HG02970 (cell line): ENCODE data around the gene MSL1.
"Not testable (repeated sequence)": the region's sequence is repeated elsewhere in the genome, so short reads cannot be mapped to it uniquely, and the experiment has no call there.

ENCODE experiments used
- ATAC-seq: cut with Tn5 transposase; IDR thresholded peaks from one replicate; pipeline ENCODE4 v1.9.1; 2021; ENCODE audit warnings: mild to moderate bottlenecking, moderate library complexity, moderate number of reproducible peaks; ENCODE audit not compliant: unreplicated experiment, low FRiP score

The MSL1 gene

DNA sequence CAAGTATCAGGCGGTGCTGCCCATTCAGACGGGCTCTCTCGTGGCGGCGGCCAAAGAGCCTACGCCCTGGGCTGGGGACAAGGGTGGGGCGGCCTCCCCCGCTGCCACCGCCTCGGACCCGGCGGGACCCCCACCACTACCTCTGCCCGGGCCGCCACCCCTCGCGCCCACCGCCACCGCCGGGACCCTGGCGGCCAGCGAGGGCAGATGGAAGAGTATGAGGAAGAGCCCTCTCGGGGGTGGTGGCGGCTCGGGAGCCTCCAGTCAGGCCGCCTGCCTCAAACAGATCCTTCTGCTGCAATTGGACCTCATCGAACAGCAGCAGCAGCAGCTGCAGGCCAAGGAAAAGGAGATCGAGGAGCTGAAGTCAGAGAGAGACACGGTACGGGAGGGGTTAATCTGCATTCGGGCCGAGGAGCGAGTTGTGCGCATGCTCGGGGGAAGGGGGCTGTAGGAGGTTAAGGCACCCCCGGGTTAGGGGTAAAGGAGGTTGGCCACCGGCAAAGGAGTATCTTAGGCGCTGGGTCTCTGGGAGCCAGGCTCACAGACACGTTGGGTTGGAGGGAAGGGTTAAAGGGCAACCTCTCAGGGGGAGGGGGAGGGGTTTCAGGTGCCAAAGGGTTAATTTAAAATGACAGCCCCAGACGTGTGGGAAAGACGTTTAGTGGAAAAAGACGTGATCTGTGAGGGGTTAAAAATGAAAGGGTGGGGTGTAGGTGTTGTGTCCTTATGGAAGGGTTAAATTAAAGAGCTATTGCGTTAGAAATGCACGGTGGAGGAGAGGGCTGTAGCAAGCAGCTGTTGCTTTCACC lies 1.4 kb downstream of the MSL1 start:
- peak; percentile 8 for ATAC-seq

DNA sequence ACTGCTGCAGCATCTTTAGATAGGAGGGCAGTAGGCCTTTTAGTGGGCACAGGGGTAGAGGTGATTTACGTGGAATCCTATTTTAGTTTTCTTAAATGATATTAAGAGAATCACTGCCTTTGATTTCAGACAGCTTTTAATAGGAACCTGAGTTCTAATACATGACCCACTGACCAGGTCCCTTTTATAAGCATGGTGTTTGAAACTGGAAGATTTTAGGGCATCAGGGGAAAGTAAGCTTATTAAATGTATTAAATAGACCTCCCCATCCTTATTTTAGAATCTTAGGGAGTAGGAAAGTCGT lies 2.0 kb downstream of the MSL1 start:
- no peak for ATAC-seq

DNA sequence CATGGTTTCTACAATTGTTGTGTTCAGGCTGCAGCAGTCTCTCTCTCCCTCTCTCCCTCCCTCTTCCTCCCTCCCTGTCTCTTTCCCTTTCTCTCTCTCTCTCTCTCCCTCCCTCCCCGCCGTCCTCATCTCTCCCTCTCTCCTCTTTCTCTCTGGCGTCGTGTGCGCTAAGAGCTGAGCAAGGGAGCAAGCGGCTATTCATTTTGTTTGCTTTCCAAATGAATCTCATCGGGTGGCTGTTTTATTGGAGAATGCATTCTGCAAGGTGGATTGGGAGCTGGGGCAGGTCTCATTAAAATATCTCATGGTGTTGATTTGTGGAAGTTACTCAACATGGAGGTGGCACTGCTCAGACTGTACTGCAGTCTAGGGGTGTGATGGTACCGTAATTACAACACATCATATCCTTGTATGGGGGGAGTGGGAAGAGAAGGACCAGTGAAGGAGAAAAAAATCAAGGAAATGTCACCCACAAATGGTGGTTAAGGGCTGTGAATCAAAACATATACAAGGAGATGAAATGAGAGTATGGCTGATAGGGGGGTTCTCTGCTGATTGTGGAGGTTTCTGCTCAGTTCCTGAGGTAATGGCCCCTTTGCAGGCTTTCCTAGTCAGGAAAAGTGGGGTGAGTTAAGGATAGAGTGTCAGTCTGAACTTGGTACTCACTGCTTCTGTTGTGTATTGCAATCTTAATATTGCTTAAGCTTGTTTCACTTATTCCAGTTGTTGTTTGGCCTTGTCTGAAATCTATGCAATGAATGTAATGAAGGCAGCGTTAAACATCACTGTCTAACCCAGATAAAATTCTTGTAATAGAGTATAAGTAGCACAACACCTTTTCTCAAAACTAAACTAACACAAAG lies 2.7 kb downstream of the MSL1 start:
- ATAC-seq, result no peak

DNA sequence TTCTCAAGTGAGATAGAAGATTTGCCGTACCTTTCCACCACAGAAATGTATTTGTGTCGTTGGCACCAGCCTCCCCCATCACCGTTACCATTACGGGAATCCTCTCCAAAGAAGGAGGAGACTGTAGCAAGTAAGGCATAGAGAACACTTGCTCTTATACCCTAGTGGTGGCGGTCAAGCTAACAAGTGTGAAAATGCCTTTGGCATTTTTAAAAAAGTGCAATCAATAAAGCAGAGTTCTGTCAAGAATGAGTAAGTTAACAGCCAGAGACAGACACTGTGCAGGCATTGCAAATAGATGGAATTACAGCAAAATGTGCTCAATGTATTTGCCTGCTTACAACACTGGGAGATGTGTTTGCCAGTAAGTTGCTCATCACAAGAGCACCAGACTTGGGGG lies 7.7 kb downstream of the MSL1 start:
- no peak for ATAC-seq

DNA sequence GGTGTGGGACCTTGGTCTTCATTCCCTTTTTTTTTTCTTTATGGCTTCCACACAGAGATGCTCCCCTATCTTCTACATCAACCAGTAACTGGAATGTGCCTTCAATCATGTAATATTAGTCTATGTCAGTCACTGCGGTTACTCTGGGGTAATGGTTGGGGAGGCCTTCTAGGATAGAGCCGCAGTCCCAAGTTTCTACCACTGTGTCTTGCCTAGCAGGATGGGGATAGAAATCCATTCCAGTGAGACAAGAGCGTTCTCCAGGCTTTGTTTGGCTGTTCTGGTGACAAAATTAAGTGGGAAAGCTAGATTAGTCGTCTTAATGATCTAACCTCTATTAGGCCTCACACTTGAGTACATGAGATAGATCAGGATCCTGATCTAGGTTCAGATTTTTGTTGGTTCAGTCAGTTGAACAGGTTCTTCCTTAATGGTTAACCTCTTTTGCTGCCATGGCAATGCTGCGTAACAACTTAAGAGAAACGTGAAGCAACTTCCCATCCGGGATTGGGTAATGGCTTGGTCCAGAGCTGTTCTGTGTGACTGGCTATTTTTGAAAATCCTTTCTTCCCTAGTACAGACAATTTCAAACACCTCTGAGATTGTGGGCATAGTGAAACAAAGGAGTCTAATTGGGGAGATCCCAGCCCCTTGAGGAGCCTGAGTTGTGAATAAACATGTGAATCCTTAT lies 8.7 kb downstream of the MSL1 start:
- no peak for ATAC-seq

DNA sequence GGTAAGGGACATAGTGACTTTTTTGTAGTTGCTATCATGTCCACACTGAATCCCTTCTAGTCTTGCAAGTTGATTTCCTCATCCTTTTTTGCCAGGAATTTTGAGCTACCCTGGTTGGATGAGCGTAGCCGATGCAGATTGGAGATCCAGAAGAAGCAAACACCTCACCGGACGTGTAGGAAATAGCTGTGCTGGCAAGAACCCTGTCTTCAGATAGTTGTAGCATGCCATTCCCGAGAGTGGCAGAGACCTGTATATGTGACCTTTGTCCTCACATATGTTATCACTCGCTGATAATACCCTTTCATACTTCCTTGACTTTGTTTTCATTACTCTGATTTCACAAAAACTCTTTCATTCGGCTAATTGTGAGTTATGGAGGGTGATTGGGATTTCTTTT lies 12.4 kb downstream of the MSL1 start:
- no peak for ATAC-seq

DNA sequence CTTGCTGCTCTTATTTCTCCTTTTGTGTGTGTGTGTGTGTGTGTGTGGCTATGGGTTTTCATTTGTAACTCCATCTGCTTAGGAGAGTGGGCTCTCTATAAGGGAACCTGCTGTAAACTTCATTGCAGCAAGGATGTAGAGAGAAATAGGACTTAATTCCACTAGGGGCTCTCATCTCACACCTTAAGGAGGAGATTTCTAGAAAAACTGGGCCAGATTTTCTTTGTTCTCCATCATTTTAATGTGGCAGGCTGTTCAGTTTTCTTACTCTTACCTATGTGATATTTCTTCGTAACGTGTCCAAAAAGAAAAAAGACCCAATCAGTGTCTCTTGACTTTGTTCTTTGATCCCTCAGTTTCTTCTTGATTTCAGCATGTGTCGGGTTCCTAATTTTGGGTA lies 14.0 kb downstream of the MSL1 start:
- ATAC-seq, result no peak

DNA sequence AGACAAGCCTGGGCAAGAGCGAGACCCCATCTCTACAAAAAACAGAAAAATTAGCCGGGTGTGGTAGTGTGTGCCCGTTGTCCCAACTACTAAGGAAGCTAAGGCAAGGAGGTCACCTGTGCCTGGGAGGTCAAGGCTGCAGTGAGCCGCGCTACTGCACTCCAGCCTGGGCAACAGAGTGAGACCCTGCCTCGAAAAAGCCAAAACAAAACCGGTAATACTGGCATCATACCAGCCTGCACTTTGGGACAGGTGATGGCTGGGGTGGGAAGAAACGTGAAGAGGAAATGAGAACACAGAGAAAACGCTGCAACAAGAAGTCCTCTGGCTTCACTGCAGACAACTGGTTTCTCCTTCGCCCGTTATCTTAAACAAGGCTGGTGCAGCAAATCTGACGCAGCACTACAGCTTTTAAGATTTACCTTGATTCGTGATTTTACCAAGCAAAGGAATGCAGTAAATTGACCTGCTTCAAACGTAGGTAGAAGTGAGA lies 17.8 kb downstream of the MSL1 start:
- ATAC-seq, result peak; percentile 5

DNA sequence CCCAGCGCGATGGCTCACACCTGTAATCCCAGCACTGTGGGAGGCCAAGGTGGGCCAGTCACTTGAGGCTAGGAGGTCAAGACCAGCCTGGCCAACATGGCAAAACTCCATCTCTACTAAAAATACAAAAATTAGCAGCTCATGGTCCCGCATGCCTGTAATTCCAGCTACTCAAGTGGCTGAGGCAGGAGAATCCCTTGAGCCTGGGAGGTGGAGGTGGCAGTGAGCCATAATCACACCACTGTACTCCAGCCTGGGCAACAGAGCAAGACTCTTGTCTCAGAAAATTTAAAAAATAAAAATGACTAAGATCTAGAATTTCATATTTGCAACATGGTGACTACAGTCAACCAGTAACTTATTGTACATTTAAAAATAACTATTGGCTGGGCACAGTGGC lies 21.4 kb downstream of the MSL1 start:
- ATAC-seq, result not testable (repeated sequence)

DNA sequence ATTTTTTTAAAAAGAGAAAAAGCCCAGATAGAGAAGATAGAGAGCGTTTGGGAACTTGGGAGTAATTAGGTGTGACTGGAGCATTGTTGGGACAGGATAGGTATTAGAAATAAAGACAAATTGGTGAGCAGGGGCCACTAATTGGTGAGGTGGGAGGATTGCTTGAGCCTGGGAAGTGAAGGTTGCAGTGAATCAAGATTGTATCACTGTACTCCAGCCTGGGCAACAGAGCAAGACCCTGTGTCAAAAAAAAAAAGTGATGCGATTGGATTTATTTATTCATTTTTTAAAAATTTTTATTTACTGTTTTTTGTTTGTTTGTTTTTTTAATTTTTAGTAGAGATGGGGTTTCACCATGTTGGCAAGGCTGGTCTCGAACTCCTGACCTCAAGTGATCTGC lies 23.7 kb downstream of the MSL1 start:
- no peak for ATAC-seq

DNA sequence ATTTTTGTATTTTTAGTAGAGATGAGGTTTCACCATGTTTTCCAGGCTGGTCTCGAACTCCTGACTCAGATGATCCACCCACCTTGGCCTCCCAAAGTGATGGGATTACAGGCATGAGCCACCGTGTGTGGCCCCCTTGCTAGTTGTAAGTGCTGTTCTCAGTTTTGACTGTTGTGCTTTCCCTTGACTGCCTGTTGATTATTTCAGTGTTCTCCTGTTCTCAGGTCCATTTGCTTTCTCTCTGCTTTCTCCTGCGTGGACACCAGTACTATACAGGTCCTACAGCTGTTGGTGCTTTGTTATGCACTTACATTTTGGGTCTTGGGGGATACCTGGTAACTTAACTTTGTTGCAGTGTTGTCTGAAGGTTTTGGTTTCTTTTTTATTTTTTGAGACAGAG lies 26.8 kb downstream of the MSL1 start:
- ATAC-seq, result no peak

DNA sequence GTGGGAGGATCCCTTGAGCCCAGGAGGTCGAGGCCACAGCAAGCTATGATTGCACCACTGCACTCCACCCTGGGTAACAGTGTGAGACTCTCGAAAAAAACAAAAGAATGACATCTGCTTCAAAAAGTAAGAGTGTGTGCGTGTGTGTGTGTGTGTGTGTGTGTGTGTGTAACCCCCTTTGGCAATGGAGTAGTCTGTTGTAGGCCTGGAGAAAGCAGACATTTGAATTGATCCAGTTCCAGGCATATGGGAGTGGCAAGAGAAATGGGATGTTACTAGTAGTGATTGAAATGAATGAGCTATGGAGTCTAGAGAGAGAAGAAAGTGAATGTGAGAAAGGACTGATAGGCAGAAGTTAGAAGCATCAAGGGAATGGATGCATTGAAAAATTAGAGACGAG lies 28.5 kb downstream of the MSL1 start:
- ATAC-seq, result no peak

DNA sequence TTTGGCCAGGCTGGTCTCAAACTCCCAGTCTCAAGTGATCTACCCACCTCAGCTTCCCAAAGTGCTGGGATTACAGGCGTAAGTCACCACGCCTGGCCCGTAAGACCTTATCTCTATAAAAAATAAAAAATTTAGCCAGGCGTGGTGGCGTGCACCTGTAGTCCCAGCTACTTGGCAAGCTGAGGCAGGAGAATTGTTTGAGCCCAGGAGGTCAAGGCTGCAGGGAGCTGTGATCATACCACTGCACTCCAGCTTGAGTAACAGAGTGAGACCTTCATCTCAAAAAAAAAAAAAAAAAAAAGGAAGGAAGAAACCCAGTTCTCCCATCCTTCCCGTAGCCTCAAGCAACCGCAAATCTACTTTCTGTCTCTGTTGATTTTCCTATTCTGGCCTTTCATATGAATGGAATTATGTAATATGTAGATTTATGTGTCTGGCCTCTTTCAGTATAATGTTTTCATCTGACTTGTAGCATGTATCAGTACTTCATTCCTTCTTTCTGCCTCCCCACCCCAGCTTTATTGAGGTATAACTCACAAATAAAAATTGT lies 29.7 kb downstream of the MSL1 start:
- ATAC-seq, result no peak

DNA sequence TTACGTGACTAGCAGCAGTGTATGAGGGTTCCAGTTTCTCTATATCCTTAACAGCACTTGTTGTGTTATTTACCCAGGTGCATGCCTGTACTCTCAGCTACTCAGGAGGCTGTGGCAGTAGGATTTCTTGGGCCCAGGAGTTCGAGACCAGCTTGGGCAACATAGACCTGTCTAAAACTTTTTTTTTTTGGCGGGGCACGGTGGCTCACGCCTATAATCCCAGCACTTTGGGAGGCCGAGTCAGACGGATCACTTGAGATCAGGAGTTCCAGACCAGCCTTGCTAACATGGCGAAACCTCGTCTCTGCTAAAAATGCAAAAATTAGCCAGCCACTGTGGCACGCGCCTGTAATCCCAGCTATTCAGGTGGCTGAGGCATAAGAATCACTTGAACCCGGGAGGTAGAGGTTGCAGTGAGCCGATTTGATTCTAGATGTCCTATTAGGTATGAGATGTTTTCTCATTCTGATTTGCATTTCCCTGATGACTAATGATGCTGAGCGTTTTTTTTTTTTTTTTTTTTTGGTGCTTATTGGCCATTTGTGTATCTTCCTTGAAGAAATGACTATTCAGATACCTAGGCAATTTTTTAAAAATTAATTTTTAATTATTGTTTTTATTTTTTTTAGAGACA lies 31.9 kb downstream of the MSL1 start:
- ATAC-seq, result no peak

DNA sequence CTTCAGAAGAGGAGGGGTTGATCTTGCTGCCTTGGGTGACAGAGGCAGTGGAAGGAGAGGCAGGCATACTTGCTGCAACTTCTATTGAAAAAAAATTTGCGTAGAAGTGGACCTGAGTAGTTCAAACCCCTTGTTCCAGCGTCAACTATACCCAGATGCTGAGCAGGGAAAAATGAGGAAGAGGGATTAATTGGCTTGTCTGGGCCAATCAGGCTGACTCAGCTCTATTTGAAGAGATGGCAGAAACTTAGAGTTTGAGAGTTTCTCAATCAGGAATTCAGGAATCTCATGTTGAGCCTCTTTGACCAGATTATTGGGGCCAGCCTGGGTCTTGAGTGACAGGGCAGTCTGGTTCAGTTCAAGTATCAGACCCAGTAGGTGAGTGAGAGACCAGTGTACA lies 36.2 kb downstream of the MSL1 start:
- no peak for ATAC-seq

DNA sequence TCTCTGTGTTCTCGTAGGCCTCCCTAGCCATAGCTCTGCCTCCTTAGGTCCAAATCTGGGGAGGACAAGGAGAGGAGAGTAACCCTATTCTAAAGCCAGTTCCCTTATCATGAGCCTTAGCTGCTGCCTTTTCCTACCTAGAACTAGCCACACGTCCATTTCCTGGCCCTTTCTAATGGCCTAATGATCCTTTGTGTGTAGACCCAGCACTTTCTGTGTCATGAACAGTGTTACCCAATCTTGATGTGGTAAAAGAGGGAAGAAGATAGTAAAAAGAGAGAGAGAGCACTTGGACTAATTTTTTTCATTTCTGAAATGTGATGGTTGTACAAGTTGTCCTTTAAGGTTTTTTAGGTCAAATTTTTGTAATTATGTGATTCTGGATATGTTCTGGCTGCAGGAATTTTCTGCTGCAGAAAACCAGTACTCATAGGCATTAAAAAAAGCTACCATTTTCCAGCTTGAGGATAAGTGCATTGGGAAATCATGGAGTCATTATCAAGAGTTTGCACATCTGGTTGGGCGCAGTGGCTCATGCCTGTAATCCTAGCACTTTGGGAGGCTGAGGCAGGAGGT lies 36.8 kb downstream of the MSL1 start:
- no peak for ATAC-seq

DNA sequence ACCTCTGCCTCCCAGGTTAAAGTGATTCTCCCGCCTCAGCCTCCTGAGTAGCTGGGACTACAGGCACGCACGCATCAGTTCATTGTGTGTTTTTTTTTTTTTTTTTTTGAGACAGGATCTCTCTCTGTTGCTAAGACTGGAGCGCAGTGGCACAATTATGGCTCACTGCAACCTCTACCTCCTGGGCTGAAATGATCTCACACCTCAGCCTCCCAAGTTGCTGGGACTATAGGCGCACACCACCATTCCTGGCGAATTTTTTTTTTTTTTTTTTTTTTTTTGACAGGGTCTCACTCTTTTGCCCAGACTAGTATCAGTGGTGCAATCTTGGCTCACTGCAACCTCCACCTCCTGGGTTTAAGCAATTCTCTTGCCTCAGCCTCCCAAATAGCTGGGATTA lies 37.7 kb downstream of the MSL1 start:
- ATAC-seq, result no peak

DNA sequence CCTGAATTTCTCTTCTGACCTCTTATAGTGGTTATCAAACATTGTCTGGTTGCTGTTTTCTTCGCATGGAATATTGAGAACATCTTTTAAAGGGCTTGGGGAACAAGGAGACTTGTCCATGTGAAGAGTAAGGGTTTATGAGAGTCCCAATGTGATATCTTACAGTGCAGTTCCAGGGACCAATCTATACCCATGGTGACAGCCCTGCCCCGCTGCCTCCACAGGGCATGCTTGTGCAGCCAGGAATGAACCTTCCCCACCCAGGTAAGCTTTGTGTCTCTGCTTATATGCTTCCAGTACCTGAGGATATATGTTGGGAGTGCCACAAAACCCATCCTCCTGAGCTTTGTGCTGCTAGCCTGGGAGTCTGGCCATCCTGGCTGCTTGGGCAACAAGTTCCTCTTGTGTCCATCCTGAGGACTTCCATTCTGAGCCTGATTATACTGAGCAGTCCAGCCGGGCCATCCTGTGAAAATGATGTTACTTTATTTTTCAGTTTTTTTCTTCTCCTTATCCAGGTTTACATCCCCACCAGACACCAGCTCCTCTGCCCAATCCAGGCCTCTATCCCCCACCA lies 46.0 kb downstream of the MSL1 start:
- ATAC-seq, result no peak

DNA sequence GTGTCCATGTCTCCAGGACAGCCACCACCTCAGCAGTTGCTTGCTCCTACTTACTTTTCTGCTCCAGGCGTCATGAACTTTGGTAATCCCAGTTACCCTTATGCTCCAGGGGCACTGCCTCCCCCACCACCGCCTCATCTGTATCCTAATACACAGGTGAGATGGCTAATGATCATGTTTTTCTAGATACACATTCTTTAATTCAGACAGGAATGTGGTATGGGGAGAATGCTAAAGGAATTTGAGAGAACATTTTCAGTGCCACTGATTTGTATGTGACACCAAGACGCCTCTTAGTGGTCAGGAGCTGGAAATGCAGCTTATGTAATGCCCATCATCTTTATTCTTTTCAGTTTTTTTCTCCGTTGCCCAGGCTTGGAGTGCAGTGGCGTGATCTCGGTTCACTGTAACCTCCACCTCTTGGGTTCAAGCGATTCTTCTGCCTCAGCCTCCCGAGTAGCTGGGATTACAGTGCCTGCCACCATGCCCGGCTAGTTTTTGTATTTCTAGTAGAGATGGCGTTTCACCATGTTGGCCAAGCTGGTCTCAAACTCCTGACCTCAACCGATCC lies 46.6 kb downstream of the MSL1 start:
- ATAC-seq, result no peak
